ENCODE results near the gene TCAF1.
A peak's percentile ranks its signal among the peaks of the same experiment; 100 is the strongest.

The TCAF1 gene, protein sequence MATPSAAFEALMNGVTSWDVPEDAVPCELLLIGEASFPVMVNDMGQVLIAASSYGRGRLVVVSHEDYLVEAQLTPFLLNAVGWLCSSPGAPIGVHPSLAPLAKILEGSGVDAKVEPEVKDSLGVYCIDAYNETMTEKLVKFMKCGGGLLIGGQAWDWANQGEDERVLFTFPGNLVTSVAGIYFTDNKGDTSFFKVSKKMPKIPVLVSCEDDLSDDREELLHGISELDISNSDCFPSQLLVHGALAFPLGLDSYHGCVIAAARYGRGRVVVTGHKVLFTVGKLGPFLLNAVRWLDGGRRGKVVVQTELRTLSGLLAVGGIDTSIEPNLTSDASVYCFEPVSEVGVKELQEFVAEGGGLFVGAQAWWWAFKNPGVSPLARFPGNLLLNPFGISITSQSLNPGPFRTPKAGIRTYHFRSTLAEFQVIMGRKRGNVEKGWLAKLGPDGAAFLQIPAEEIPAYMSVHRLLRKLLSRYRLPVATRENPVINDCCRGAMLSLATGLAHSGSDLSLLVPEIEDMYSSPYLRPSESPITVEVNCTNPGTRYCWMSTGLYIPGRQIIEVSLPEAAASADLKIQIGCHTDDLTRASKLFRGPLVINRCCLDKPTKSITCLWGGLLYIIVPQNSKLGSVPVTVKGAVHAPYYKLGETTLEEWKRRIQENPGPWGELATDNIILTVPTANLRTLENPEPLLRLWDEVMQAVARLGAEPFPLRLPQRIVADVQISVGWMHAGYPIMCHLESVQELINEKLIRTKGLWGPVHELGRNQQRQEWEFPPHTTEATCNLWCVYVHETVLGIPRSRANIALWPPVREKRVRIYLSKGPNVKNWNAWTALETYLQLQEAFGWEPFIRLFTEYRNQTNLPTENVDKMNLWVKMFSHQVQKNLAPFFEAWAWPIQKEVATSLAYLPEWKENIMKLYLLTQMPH

DNA sequence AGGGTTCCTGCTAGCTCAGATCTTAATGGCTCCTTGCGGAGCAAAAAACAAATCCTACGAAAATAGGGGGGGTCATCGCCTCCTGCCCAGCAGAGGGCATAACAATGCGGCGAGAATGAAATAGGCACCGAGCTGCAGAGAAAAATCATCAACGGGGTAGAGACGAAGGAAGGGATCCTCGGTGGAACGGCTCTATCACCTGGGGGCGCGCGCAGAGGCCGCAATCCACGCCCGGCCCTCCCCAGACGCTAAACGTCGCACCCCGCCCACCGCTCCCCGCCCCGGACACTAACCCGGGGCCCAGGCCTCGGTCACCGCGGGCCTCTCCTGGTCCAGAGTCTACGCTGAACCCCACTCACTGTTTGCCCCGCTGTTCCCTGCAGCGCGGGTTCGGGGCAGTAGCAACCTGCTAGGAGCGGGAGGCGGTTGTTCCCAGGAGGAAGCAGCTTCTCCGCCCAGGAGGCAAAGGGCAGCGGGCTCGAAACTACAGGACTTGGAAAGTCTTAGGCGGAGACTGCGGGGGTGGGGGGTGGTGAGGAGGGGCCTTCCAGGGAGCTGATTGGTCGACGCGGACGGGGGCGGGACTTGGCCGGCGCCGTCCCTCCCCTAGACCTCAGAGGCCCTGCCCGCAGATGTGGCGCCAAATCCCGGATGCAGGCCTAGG lies at the start of gene TCAF1:
Gene TCAF1, minus strand, starts transcription at position 509 of the 664 bp plus-strand sequence. CDS start 25,568 bp downstream, outside the sequence.
- FAIRE-seq (no peak), DNase-seq (ENCODE audit: insufficient read length, low spot score) (peak; percentile 81)
- TF ChIP-seq POLR2A (IDR thresholded peaks at IDR 0.05; ENCODE audit: low read depth, low read length), result peak; percentile 83

DNA sequence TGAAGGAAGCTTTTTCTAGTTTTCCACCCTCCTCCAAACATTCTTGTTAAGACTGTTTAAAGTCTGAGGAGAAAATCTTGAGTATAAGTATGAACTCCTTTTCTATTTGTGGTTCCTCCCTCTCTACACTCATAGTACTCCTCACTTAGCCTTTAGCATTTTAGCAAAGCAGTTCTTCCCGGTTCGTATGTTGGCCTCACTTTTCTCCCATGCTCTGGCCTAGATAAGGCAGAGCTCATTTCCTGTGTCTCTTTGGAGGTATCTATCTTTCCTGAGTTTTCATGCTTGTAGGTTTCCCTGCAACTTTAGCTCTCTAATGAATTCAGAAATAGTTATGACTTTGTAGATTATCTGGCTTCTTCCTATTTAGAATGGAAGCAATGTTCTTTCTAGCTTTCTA lies 46.8 kb upstream of the TCAF1 start:
- DNase-seq (ENCODE audit: insufficient read length, low spot score), result no peak
- FAIRE-seq, result no peak
- no peak for TF ChIP-seq POLR2A (IDR thresholded peaks at IDR 0.05; ENCODE audit: low read depth, low read length)

DNA sequence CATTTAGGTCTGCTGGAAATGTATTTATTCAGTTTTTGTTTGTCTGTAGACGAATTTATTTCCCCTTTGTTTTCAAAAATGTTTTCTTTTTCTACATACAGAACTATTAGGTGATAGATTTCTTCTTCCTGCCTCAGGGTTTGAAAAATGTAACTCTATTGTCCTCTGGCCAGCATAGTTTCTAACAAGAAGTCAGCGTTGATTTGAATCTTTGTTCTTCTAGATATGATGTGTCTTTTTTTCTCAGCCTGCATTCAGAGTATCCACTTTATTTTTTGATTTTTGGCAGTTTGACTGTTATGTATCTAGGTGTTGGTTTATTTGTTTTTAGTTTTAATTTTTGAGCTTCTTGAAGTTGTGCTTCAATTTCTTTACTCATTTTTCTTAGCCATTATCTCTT lies 45.1 kb upstream of the TCAF1 start:
- FAIRE-seq (no peak), DNase-seq (ENCODE audit: insufficient read length, low spot score) (no peak)
- TF ChIP-seq POLR2A (IDR thresholded peaks at IDR 0.05; ENCODE audit: low read depth, low read length), result no peak

DNA sequence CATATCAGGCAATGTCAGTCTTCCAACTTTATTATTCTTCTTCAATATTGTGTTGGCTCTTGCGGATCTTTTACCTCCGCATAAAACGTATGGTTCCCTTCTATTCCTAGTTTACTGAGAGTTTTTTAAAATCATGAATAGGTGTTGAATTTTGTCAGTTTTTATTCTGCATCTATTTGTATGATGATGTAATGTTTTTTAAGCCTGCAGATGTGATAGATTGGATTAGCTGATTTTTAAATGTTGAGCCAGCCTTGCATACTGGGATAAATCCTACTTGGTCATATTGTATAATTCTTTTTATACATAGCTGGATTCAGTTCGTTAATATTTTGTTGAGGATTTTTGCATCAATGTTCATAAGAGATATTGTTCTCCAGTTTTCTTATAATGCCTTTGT lies 43.4 kb upstream of the TCAF1 start:
- DNase-seq (ENCODE audit: insufficient read length, low spot score) (no peak), FAIRE-seq (no peak)
- TF ChIP-seq POLR2A (IDR thresholded peaks at IDR 0.05; ENCODE audit: low read depth, low read length), result no peak

DNA sequence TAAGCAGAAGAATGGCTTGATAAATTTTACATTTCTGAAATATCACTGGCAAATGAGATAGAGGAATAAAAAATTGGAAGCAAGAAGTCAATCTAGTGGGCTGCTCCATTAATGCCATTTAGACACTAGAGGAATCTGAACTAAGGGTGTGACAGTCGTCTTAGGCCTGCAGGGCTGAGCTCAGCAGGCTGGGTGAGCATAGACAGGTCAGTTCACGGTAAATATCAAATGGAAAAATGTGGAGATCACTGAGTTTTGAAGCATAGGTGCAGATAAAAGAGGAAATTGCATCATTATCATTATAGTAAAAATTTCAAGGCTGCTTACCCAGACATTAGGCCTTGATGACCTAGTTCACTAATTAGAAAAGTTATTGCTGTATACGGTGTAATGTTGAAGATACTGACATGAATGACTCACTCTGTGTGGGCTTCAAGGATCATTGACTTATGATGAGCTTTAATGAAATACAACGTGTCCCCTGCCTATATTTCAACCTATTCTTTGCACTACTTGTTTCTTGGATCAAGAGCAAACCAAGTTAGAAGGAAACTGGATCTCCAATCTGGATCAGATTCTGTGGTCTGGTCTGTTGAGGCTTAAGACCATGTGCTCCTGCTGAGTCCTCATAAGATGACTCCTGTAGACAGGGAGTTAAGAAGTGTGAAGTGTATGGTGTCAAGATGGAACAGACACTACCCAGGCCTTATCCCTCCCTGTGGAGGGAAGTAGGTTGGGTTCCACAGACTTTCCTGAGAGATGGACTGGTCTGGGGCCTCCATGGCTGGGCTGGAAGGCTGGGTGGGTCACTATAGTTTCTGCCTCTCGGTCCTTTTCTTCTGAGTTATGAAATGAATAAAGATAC lies 36.6 kb upstream of the TCAF1 start:
- no peak for DNase-seq (ENCODE audit: insufficient read length, low spot score)
- TF ChIP-seq POLR2A (IDR thresholded peaks at IDR 0.05; ENCODE audit: low read depth, low read length), result no peak
- no peak for FAIRE-seq

DNA sequence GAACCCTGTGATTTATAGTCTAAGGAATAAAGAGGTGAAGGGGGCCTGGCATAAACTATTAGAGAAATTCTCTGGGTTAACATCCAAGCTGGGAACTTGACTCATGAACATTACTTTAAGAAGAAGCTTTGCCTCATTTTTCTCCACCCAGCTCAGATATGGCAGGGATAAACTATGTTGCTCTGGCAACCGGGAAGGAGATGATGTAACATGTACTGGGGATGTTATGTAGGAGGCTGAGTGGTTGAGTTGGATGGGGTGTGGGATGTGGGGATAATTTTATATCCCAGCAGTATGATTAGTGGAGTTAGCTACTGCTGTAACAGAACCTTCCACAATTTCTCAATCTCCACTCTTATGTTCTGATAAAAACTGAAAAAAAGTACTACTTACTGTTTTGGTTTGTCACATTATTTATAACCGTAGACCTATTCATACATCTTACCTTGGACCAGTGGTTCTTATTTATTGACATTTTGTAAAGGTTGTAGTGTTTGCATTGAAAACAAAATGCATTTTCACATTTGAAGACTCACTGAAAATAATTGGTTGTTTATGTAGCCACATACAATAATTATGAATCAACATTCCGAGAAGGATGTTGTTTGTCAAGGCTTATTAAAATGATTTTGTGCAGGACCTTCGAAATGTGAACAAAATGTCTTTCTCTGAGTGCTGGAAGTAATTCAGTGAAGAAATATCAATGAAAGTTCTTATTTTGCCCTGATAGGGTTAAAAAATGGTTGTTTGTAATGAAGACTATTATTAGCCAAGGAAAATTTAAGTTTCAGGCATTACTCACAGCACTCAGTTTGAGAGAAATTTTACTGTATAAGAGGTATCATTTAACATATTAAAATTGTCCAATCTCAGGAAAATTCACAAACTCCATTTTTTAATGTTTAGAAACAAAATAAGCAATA lies 34.4 kb upstream of the TCAF1 start:
- no peak for TF ChIP-seq POLR2A (IDR thresholded peaks at IDR 0.05; ENCODE audit: low read depth, low read length)
- FAIRE-seq (no peak), DNase-seq (ENCODE audit: insufficient read length, low spot score) (no peak)

DNA sequence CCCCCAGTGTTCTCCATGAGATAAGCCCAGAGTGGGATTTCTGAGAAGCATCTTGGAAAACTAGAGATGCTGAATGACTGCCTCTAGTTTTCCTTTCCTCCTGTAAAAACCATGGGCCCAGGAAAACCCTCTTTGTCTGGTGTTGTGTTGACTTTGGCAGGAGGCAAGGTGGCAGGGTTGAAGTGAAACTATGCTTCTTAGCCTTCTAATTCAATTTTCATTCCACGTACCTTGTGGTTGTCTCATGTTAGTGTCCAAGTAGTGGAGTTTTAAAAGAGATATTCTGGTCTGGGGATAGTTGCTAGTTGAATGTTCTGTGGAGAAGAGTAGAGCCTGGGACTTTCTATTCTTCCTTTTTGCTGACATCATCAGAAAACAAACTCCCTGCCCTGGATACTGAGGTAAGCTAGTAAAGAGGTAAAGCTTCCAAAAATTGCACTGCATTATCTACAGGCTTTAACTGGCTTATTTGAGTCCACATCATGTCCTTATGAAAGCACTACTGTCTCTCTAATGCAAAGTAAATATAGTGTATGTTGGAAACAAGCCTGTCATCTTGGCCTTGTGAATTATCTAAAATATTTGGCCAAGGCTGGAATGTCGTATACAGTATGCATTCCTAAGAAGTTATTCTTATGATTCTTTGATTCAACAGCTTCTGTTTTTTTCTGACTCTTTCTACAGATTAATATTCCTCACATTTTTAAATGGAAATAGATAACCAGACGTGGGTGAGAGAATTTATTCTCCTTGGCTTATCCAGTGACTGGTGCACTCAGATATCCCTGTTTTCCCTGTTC lies 32.8 kb upstream of the TCAF1 start, which contains the start of gene OR2F2:
Gene OR2F2, plus strand, starts transcription at position 708 of the 800 bp plus-strand sequence. Its CDS starts 0 bp downstream, at position 708.
- FAIRE-seq (no peak), DNase-seq (ENCODE audit: insufficient read length, low spot score) (no peak)
- no peak for TF ChIP-seq POLR2A (IDR thresholded peaks at IDR 0.05; ENCODE audit: low read depth, low read length)

DNA sequence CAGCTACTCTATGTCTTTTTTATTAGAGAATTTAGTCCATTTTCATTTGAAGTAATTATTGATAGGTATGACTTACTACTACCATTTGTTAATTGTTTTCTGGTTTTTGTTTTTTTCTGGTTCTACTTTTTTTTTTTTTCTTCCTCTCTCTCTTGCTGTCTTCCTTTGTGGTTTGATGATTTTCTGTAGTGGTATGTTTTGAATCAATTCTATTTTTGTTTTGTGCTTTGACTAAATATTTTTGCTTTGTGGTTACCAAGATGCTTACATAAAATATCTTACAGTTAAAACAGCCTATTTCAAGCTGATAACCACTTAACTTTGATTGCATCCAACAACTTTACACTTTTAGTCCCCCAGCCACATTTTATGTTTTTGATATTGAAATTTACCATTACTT lies 29.8 kb upstream of the TCAF1 start:
- no peak for FAIRE-seq
- no peak for DNase-seq (ENCODE audit: insufficient read length, low spot score)
- TF ChIP-seq POLR2A (IDR thresholded peaks at IDR 0.05; ENCODE audit: low read depth, low read length), result no peak

DNA sequence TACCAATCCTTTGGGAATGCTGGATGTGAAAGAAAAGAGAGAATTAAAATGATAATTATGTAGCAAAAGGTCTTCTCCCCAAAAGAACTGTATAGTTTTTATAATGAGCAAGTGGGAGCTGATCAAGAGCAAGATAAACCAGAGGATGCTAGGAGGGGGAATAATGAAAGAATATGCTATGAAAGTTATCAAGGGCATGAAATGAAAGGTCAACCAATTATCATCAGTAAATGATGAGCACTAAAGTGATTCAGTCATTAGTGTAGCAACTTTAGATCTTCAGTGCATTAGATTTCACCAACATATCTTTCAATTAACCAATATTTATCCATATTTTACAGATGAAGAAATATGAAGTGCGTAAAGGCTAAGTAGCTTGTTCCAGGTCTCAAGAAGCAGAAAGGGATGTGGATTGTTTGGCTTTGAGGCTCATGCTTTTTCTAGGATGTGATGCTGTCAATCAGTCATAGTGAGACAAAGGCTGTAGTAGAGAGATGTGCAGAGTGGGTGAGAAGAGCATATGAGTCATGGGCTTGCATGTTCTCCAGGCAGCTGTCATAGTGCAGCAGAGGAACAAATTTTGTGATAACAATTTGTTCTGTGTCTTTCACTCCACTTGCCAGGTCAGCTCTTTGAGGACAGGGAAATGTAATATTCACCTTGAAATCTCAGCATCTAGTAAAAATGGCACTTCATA lies 27.4 kb upstream of the TCAF1 start:
- TF ChIP-seq POLR2A (IDR thresholded peaks at IDR 0.05; ENCODE audit: low read depth, low read length), result no peak
- no peak for DNase-seq (ENCODE audit: insufficient read length, low spot score)
- no peak for FAIRE-seq

DNA sequence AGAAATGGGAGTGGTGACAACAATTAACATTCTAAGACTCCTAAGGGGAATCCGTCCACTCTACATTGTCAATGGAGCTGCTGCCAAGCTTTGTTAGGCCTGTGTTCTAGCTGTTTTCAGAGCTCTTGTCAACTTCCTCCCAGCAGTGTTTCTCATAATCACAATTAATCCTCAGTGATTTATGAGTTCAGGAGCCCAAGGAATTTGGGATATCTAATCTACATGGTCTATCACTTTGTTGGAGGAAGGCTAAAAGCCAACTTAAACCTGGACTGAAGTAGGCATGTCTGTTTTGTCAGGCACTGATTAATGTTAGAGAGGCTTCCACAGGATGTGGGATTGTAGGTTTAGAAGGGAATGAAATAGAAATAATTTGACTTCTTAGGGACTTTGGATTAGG lies 22.9 kb upstream of the TCAF1 start:
- FAIRE-seq, result no peak
- no peak for DNase-seq (ENCODE audit: insufficient read length, low spot score)
- no peak for TF ChIP-seq POLR2A (IDR thresholded peaks at IDR 0.05; ENCODE audit: low read depth, low read length)
